HepG2 (cell line): ENCODE results near the gene TMEM106B. TPM values are rescaled to one million over a fixed set of nuclear protein-coding genes. Genes with fewer than 3 reads are reported as not detected.
A peak's percentile ranks its signal among the peaks of the same experiment; 100 is the strongest.

Experiments used
- ATAC-seq: fragments of 200-7000 bp; cut with Tn5 transposase; 3 replicates; pipeline ENCODE4 v1.9.1; 2020; ENCODE audit warnings: mild to moderate bottlenecking, moderate library complexity
- BruUV-seq: library from RNA; stranded (reverse); fragments of 400-500 nt; replicated peaks from 2 replicates; lab custom pipeline; 2021; lab: Mats Ljungman, UMichigan
- CTCF ChIA-PET: fragments of 300-600 bp; formaldehyde crosslinking; extraction: SDS; loops from one replicate; lab custom pipeline; 2021; ENCODE audit warnings: low total read pairs, inconsistent platforms, low intra/inter-chr PET ratio; lab: Yijun Ruan, JAX
- POLR2A ChIA-PET: fragments of 350-600 bp; sonication (Branson Sonifier 250); formaldehyde crosslinking; loops from one replicate; lab custom pipeline; 2020; ENCODE audit warnings: antibody characterized with exemption, inconsistent platforms; lab: Yijun Ruan, JAX
- DNase-seq: peaks from one replicate; pipeline ENCODE4 v3.0.0-alpha.2; 2015; ENCODE audit warnings: low spot score
- FAIRE-seq: peaks from 3 replicates; lab custom pipeline; 2011; peaks lifted over from hg19 to GRCh38; lab: Jason Lieb, UNC
- H2AFZ ChIP-seq: one replicate; pipeline ENCODE4 v1.6.1; 2011; ENCODE audit warnings: low read length, inconsistent platforms
- H3K27ac ChIP-seq: fragments of 300-600 bp; 3 replicates; pipeline ENCODE4 v1.8.0; 2011; ENCODE audit warnings: mixed run types, mild to moderate bottlenecking, mixed read lengths, low read length, inconsistent platforms; ENCODE audit not compliant: insufficient read depth; ENCODE audit errors: extremely low read length
- H3K27me3 ChIP-seq, 2 experiments: fragments of 200-600 bp in 1 of 2; 2 replicates in 1 of 2; 3 replicates in 1 of 2; pipeline versions ENCODE4 v1.6.0 to v1.8.0; 2011; ENCODE audit warnings: low read length in 2 of 2, mild to moderate bottlenecking in 2 of 2, moderate library complexity in 2 of 2, inconsistent platforms in 1 of 2; ENCODE audit not compliant: insufficient read depth in 2 of 2, control insufficient read depth in 1 of 2
- H3K36me3 ChIP-seq, 2 experiments: fragments of 200-600 bp in 1 of 2; replicated peaks in 1 of 2; 2 replicates in 1 of 2; 3 replicates in 1 of 2; pipeline versions ENCODE4 v1.5.1 to v1.8.0; 2011; ENCODE audit warnings: low read length in 2 of 2, inconsistent platforms in 1 of 2; ENCODE audit not compliant: insufficient read depth in 2 of 2, control insufficient read depth in 1 of 2
- H3K4me1 ChIP-seq: 2 replicates; pipeline ENCODE4 v1.5.1; 2012; ENCODE audit warnings: low read length, inconsistent platforms; ENCODE audit not compliant: insufficient read depth
- H3K4me2 ChIP-seq: 2 replicates; pipeline ENCODE4 v1.6.0; 2011; ENCODE audit warnings: low read depth, low read length, inconsistent platforms
- H3K4me3 ChIP-seq, 3 experiments: fragments of 200-600 bp in 1 of 3; sonication (generic), shearing (Covaris generic) in 1 of 3; replicated peaks in 1 of 3; 2 replicates each; pipeline ENCODE4 v1.5.1; 2011 to 2016; ENCODE audit warnings: low read length in 3 of 3, inconsistent platforms in 2 of 3, low read depth in 2 of 3, mild to moderate bottlenecking in 2 of 3, control low read depth in 1 of 3, mixed read lengths in 1 of 3; ENCODE audit not compliant: insufficient read depth in 1 of 3
- H3K79me2 ChIP-seq: one replicate; pipeline ENCODE4 v1.6.1; 2011; ENCODE audit warnings: low read length, inconsistent platforms; ENCODE audit not compliant: insufficient read depth
- H3K9ac ChIP-seq: 2 replicates; pipeline ENCODE4 v1.6.0; 2011; ENCODE audit warnings: mild to moderate bottlenecking, low read depth, low read length, inconsistent platforms; ENCODE audit not compliant: insufficient read depth
- H3K9me3 ChIP-seq: 2 replicates; pipeline ENCODE4 v1.5.1; 2012; ENCODE audit warnings: mild to moderate bottlenecking, low read length
- H4K20me1 ChIP-seq: 2 replicates; pipeline ENCODE4 v1.6.0; 2011; ENCODE audit warnings: inconsistent platforms, mild to moderate bottlenecking, low read length, moderate library complexity; ENCODE audit not compliant: insufficient read depth
- RERE ChIP-seq: IDR thresholded peaks from 2 replicates; pipeline ENCODE4 v1.6.1; 2016; ENCODE audit warnings: low read depth, missing genetic modification reagents, missing compliant biosample characterization
- TCF7 ChIP-seq: sonication (generic); IDR thresholded peaks from 2 replicates; pipeline ENCODE4 v1.6.1; 2016; ENCODE audit warnings: antibody characterized with exemption, low read depth
- in situ Hi-C: cut with HindIII; loops from 2 replicates; pipeline ENCODE4 v1.10.0; 2017; ENCODE audit warnings: low pct_unique_long_range_greater_than_20kb; ENCODE audit not compliant: extremely low pct_ligation_motif_present
- intact Hi-C: fragments of 100-400 bp; cut with micrococcal nuclease; formaldehyde crosslinking; loops from one replicate; pipeline ENCODE4 v1.10.0; 2022; ENCODE audit not compliant: unreplicated experiment
- polyA plus RNA-seq, 8 experiments: library from polyadenylated mRNA; depleted of rRNA in 3 of 8; stranded (reverse) in 7 of 8; unstranded in 1 of 8; fragments of >200 nt; fragmentation: Illumina TruSeq in 4 of 8; extraction: Trizol in 4 of 8; gene quantifications; 2 replicates each; pipeline versions ENCODE4 v1.2.1 to v1.2.3, GENCODE V29; 2011 to 2016; ENCODE audit warnings: low read depth in 4 of 8, missing spikeins in 1 of 8, mixed read lengths in 1 of 8; ENCODE audit not compliant: insufficient read depth in 1 of 8
- total RNA-seq, 5 experiments: library from RNA; depleted of rRNA; stranded (reverse); fragments of >200 nt; fragmentation: Illumina TruSeq; extraction: Trizol; gene quantifications; 2 replicates each; pipeline ENCODE4 v1.2.3, GENCODE V29; 2016; ENCODE audit warnings: low read depth in 1 of 5
- TF ChIP-seq, protein P1 (sequence below), 2 experiments: sonication (generic) in 1 of 2; formaldehyde crosslinking in 1 of 2; IDR thresholded peaks; 2 replicates each; pipeline versions ENCODE4 v1.4.0 to v1.6.1; 2016 to 2020; ENCODE audit warnings: borderline replicate concordance in 1 of 2, low read depth in 1 of 2, mild to moderate bottlenecking in 1 of 2, missing genetic modification reagents in 1 of 2
- TF ChIP-seq, protein P2 (sequence below): IDR thresholded peaks from 2 replicates; pipeline ENCODE4 v1.6.1; 2016; ENCODE audit warnings: mild to moderate bottlenecking

TMEM106B gene
- total and polyA plus RNA-seq, 2 of the 13 experiments (the other 11 are each of a cell fraction or from before 2014, with no cell fraction given): 16.8 to 25.1 TPM

- TF ChIP-seq, protein P1, sequence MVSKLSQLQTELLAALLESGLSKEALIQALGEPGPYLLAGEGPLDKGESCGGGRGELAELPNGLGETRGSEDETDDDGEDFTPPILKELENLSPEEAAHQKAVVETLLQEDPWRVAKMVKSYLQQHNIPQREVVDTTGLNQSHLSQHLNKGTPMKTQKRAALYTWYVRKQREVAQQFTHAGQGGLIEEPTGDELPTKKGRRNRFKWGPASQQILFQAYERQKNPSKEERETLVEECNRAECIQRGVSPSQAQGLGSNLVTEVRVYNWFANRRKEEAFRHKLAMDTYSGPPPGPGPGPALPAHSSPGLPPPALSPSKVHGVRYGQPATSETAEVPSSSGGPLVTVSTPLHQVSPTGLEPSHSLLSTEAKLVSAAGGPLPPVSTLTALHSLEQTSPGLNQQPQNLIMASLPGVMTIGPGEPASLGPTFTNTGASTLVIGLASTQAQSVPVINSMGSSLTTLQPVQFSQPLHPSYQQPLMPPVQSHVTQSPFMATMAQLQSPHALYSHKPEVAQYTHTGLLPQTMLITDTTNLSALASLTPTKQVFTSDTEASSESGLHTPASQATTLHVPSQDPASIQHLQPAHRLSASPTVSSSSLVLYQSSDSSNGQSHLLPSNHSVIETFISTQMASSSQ (IDR thresholded peaks at IDR 0.05; ENCODE audit: low read depth): peak; percentile 5; the same call in 1 of the 2 replicates
- TF ChIP-seq, protein P1 (CRISPR knock-in tag; IDR thresholded peaks at IDR 0.05; ENCODE audit: borderline replicate concordance): no peak
These were observed 32.8 kb upstream of the TMEM106B start (continued) for GRCh38 chr7:12178317-12178716.

DNA sequence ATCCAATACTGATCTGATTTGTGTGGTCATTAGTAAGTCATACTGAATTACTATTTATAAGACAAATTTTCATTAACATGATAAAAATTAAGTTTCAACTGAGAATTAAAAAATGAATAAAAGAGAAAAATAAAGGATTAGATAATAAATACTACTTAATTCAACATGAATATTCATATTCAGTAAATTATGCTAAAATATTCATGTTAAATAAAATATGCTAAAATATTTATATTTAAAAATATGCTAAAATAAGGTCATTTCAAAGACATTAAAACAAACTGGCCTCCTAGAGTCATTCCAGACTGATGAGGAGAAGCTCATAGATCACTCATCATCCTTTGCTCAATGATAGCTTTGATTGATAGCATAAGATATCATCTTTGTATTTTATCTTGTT, 16.7 kb upstream of the TMEM106B start:
- Histone ChIP-seq H3K4me3 (no peak overlapping the region), H3K79me2 (no peaks in the 10 kb centered on the region), H2AFZ (no peak overlapping the region), H3K9ac (no peak overlapping the region), H3K27me3 (no peaks in the 10 kb centered on the region), H3K4me2 (no peak overlapping the region), H3K27ac (no peak overlapping the region), H3K4me1 (peaks cover 9% of the 10 kb centered on the region), H3K9me3 (no peaks in the 10 kb centered on the region), H3K36me3 (no peaks in the 10 kb centered on the region), H4K20me1 (no peaks in the 10 kb centered on the region)
- FAIRE-seq: no peak
- intact Hi-C loops: no loop called here
- POLR2A ChIA-PET: no interaction called here
- CTCF ChIA-PET: no interaction called here
- ATAC-seq: no peak
- BruUV-seq: no TSS peak
- DNase-seq: no peak
- in situ Hi-C loops: no loop called here
- TF ChIP-seq, protein P2, sequence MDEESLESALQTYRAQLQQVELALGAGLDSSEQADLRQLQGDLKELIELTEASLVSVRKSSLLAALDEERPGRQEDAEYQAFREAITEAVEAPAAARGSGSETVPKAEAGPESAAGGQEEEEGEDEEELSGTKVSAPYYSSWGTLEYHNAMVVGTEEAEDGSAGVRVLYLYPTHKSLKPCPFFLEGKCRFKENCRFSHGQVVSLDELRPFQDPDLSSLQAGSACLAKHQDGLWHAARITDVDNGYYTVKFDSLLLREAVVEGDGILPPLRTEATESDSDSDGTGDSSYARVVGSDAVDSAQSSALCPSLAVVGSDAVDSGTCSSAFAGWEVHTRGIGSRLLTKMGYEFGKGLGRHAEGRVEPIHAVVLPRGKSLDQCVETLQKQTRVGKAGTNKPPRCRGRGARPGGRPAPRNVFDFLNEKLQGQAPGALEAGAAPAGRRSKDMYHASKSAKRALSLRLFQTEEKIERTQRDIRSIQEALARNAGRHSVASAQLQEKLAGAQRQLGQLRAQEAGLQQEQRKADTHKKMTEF (CRISPR knock-in tag): no peak
- TF ChIP-seq RERE (CRISPR knock-in tag): no peak
- no peak for TF ChIP-seq TCF7
